Adipocyte (in vitro differentiated cells): Measurements from ENCODE around the gene ATAD2B.
A peak's percentile ranks its signal among the peaks of the same experiment; 100 is the strongest.
"Not testable (repeated sequence)": the region's sequence is repeated elsewhere in the genome, so short reads cannot be mapped to it uniquely, and the experiment has no call there.

Experiments
- DNase-seq: peaks from one replicate; pipeline ENCODE4 v3.0.0-alpha.2; 2015; ENCODE audit warnings: low read depth
- H3K27me3 ChIP-seq: replicated peaks from 2 replicates; pipeline ENCODE4 v1.7.0; 2013; ENCODE audit warnings: mild to moderate bottlenecking, low read length, moderate library complexity; ENCODE audit not compliant: control insufficient read depth, insufficient read depth
- H3K36me3 ChIP-seq: 2 replicates; pipeline ENCODE4 v1.7.0; 2013; ENCODE audit warnings: low read length, mild to moderate bottlenecking, moderate library complexity; ENCODE audit not compliant: control insufficient read depth, insufficient read depth, severe bottlenecking
- H3K4me1 ChIP-seq: 2 replicates; pipeline ENCODE4 v1.7.0; 2013; ENCODE audit warnings: mild to moderate bottlenecking, low read length, moderate library complexity; ENCODE audit not compliant: control insufficient read depth, insufficient read depth
- H3K4me3 ChIP-seq: 2 replicates; pipeline ENCODE4 v1.7.0; 2013; ENCODE audit warnings: mild to moderate bottlenecking, low read length, moderate library complexity
- H3K9ac ChIP-seq: 2 replicates; pipeline ENCODE4 v1.7.0; 2013; ENCODE audit warnings: mild to moderate bottlenecking, low read length, moderate library complexity
- H3K9me3 ChIP-seq: 2 replicates; pipeline ENCODE4 v1.7.0; 2013; ENCODE audit warnings: mild to moderate bottlenecking, low read length, moderate library complexity; ENCODE audit not compliant: control insufficient read depth

ATAD2B gene

GRCh38 chr2:23757686-23758433 is 169.1 kb downstream of the ATAD2B start:
- peak; percentile 66 for DNase-seq
- Histone ChIP-seq H3K4me1 (peaks cover 14% of the 10 kb centered on the region), H3K27me3 (no peaks in the 10 kb centered on the region), H3K4me3 (no peak overlapping the region), H3K9me3 (no peaks in the 10 kb centered on the region), H3K36me3 (peaks cover 36% of the 10 kb centered on the region), H3K9ac (no peak overlapping the region)

GRCh38 chr2:23756593-23757292 is 170.2 kb downstream of the ATAD2B start:
- no peak for DNase-seq
- H3K27me3 ChIP-seq, result no peaks in the 10 kb centered on the region
- H3K36me3 ChIP-seq, result peaks cover 41% of the 10 kb centered on the region
- H3K4me3 ChIP-seq, result no peak overlapping the region
- no peaks in the 10 kb centered on the region for H3K9me3 ChIP-seq
- peaks cover 14% of the 10 kb centered on the region for H3K4me1 ChIP-seq
- H3K9ac ChIP-seq, result no peak overlapping the region

- peaks cover 14% of the 10 kb centered on the region for H3K4me1 ChIP-seq
- H3K9me3 ChIP-seq, result no peaks in the 10 kb centered on the region
- peaks cover 51% of the 10 kb centered on the region for H3K36me3 ChIP-seq
- no peak overlapping the region for H3K4me3 ChIP-seq
- no peaks in the 10 kb centered on the region for H3K27me3 ChIP-seq
- DNase-seq, result no peak
- H3K9ac ChIP-seq, result no peak overlapping the region
Observed at GRCh38 chr2:23754970-23755369, 172.0 kb downstream of the ATAD2B start.

GRCh38 chr2:23753291-23754010 is 173.5 kb downstream of the ATAD2B start:
- Histone ChIP-seq H3K9me3 (no peaks in the 10 kb centered on the region), H3K9ac (no peak overlapping the region), H3K4me1 (peaks cover 12% of the 10 kb centered on the region), H3K36me3 (peaks cover 49% of the 10 kb centered on the region), H3K4me3 (no peak overlapping the region), H3K27me3 (no peaks in the 10 kb centered on the region)
- no peak for DNase-seq

GRCh38 chr2:23751747-23752265 is 175.1 kb downstream of the ATAD2B start:
- Histone ChIP-seq H3K27me3 (no peaks in the 10 kb centered on the region), H3K36me3 (peaks cover 38% of the 10 kb centered on the region), H3K4me1 (no peaks in the 10 kb centered on the region), H3K9me3 (no peaks in the 10 kb centered on the region), H3K4me3 (no peak overlapping the region), H3K9ac (no peak overlapping the region)
- no peak for DNase-seq

GRCh38 chr2:23746141-23746863 is 180.6 kb downstream of the ATAD2B start:
- Histone ChIP-seq H3K27me3 (no peaks in the 10 kb centered on the region), H3K4me1 (peaks cover 11% of the 10 kb centered on the region), H3K9ac (no peak overlapping the region), H3K9me3 (no peaks in the 10 kb centered on the region), H3K36me3 (peaks cover 6% of the 10 kb centered on the region), H3K4me3 (no peak overlapping the region)
- DNase-seq, result no peak

- H3K9ac ChIP-seq, result no peak overlapping the region
Observed at GRCh38 chr2:23745726-23746105, 181.2 kb downstream of the ATAD2B start.

GRCh38 chr2:23745068-23745725 is 181.7 kb downstream of the ATAD2B start:
- H3K4me3 ChIP-seq, result no peak overlapping the region
- H3K9ac ChIP-seq, result no peak overlapping the region
- no peaks in the 10 kb centered on the region for H3K36me3 ChIP-seq
- no peaks in the 10 kb centered on the region for H3K9me3 ChIP-seq
- DNase-seq, result no peak
- H3K4me1 ChIP-seq, result peaks cover 11% of the 10 kb centered on the region
- no peaks in the 10 kb centered on the region for H3K27me3 ChIP-seq

More at GRCh38 chr2:23745726-23746105, 181.2 kb downstream of the ATAD2B start:
- Histone ChIP-seq H3K36me3 (peaks cover under 1% of the 10 kb centered on the region), H3K4me3 (no peak overlapping the region), H3K4me1 (peaks cover 11% of the 10 kb centered on the region), H3K9me3 (no peaks in the 10 kb centered on the region), H3K27me3 (no peaks in the 10 kb centered on the region)
- DNase-seq, result peak; percentile 90

- not testable (repeated sequence) for DNase-seq, H3K4me3 ChIP-seq, H3K9me3 ChIP-seq, H3K9ac ChIP-seq, H3K4me1 ChIP-seq, H3K27me3 ChIP-seq
- H3K36me3 ChIP-seq, result peaks cover 11% of the 10 kb centered on the region
Observed at GRCh38 chr2:23736783-23737182, 190.1 kb downstream of the ATAD2B start.

GRCh38 chr2:23734416-23734815 is 192.5 kb downstream of the ATAD2B start:
- H3K27me3 ChIP-seq, result no peaks in the 10 kb centered on the region
- no peaks in the 10 kb centered on the region for H3K4me1 ChIP-seq
- H3K4me3 ChIP-seq, result no peak overlapping the region
- DNase-seq, result no peak
- H3K9me3 ChIP-seq, result no peaks in the 10 kb centered on the region
- H3K9ac ChIP-seq, result no peak overlapping the region
- peaks cover 14% of the 10 kb centered on the region for H3K36me3 ChIP-seq
